Measurements from ENCODE around the gene PNPLA3. TPM values are rescaled to one million over a fixed set of nuclear protein-coding genes. Genes with fewer than 3 reads are reported as not detected.
A peak's percentile ranks its signal among the peaks of the same experiment; 100 is the strongest.
"Not testable (repeated sequence)": the region's sequence is repeated elsewhere in the genome, so short reads cannot be mapped to it uniquely, and the experiment has no call there.

Gene PNPLA3
- total RNA-seq, 8 experiments from 2014 or later = 1.1 to 16.9 (median 3.0) TPM

- Histone ChIP-seq H3K4me3 (no peak overlapping the region), H3K27ac (no peak overlapping the region), H3K4me1 (replicated peaks in 1 of 2) (peaks cover 3 to 4% of the 10 kb centered on the region in 2 donors)
- in situ Hi-C loops (cut with MboI; ENCODE audit: low pct_unique_long_range_greater_than_20kb in 2 of 9, low sequenced_read_pairs in 9 of 9, unreplicated experiment in 9 of 9) = no loop called here
- ATAC-seq (replicated peaks in 6 of 8) = no peak
- WGBS, 10 experiments = 81% methylated on average over 4 of the region's 5 CpGs; no CpG with 5 or more reads in 9 of the 10 experiments
Measured at GRCh38 chr22:43893266-43893665, 30.3 kb upstream of the PNPLA3 start.

- 68 to 100% (median 90%) methylated on average over 1 to 3 of the region's 5 CpGs; no CpG with 5 or more reads in 6 of the 10 experiments for WGBS, 10 experiments
- in situ Hi-C loops (cut with MboI; ENCODE audit: low pct_unique_long_range_greater_than_20kb in 2 of 9, low sequenced_read_pairs in 9 of 9, unreplicated experiment in 9 of 9) = no loop called here
- Histone ChIP-seq H3K4me1 (replicated peaks in 1 of 2) (peaks cover 4 to 7% of the 10 kb centered on the region in 2 donors), H3K27ac (no peak overlapping the region), H3K4me3 (no peak overlapping the region)
- no peak for ATAC-seq (replicated peaks in 6 of 8)
Measured at GRCh38 chr22:43894122-43894521, 29.5 kb upstream of the PNPLA3 start.

- Histone ChIP-seq H3K4me3 (no peak overlapping the region), H3K27ac (no peak overlapping the region), H3K4me1 (replicated peaks in 1 of 2) (peaks cover 4 to 7% of the 10 kb centered on the region in 2 donors)
- in situ Hi-C loops (cut with MboI; ENCODE audit: low pct_unique_long_range_greater_than_20kb in 2 of 9, low sequenced_read_pairs in 9 of 9, unreplicated experiment in 9 of 9) = no loop called here
- no peak for ATAC-seq (replicated peaks in 6 of 8)
- WGBS, 10 experiments = 60% methylated on average over 1 of the region's 11 CpGs; no CpG with 5 or more reads in 9 of the 10 experiments
Measured at GRCh38 chr22:43895986-43896645, 27.5 kb upstream of the PNPLA3 start.

GRCh38 chr22:43897751-43898261 is 25.8 kb upstream of the PNPLA3 start:
- H3K4me3 ChIP-seq = no peak overlapping the region
- peaks cover 4 to 7% of the 10 kb centered on the region in 2 donors for H3K4me1 ChIP-seq (replicated peaks in 1 of 2)
- H3K27ac ChIP-seq = no peak overlapping the region
- in situ Hi-C loops (cut with MboI; ENCODE audit: low pct_unique_long_range_greater_than_20kb in 2 of 9, low sequenced_read_pairs in 9 of 9, unreplicated experiment in 9 of 9) = no loop called here
- 28 to 100% (median 69%) methylated on average over 1 to 3 of the region's 12 CpGs; no CpG with 5 or more reads in 3 of the 10 experiments for WGBS, 10 experiments
- peak in 7 of 8 experiments; percentile 40 to 96 (median 86) for ATAC-seq (replicated peaks in 6 of 8)

GRCh38 chr22:43900206-43900605 is 23.4 kb upstream of the PNPLA3 start:
- Histone ChIP-seq H3K4me3 (no peak overlapping the region), H3K27ac (no peak overlapping the region), H3K4me1 (replicated peaks in 1 of 2) (peaks cover 4 to 7% of the 10 kb centered on the region in 2 donors)
- ATAC-seq (replicated peaks in 6 of 8) = no peak
- 18 to 83% (median 46%) methylated on average over 1 to 7 of the region's 7 CpGs; no CpG with 5 or more reads in 5 of the 10 experiments for WGBS, 10 experiments
- in situ Hi-C loops (cut with MboI; ENCODE audit: low pct_unique_long_range_greater_than_20kb in 2 of 9, low sequenced_read_pairs in 9 of 9, unreplicated experiment in 9 of 9) = no loop called here

GRCh38 chr22:43901976-43902643 is 21.5 kb upstream of the PNPLA3 start:
- in situ Hi-C loops (cut with MboI; ENCODE audit: low pct_unique_long_range_greater_than_20kb in 2 of 9, low sequenced_read_pairs in 9 of 9, unreplicated experiment in 9 of 9) = no loop called here
- Histone ChIP-seq H3K4me3 (no peak overlapping the region), H3K4me1 (replicated peaks in 1 of 2) (peaks cover 8 to 14% of the 10 kb centered on the region in 2 donors), H3K27ac (no peak overlapping the region)
- WGBS, 10 experiments = 0 to 61% (median 22%) methylated on average over 1 to 5 of the region's 5 CpGs; no CpG with 5 or more reads in 1 of the 10 experiments
- ATAC-seq (replicated peaks in 6 of 8) = peak in 1 of 8 experiments; percentile 91

GRCh38 chr22:43903033-43903432 is 20.6 kb upstream of the PNPLA3 start:
- H3K27ac ChIP-seq; H3K4me3 ChIP-seq; in situ Hi-C loops (cut with MboI; ENCODE audit: low pct_unique_long_range_greater_than_20kb in 2 of 9, low sequenced_read_pairs in 9 of 9, unreplicated experiment in 9 of 9): not testable (repeated sequence)
- peaks cover 7 to 11% of the 10 kb centered on the region in 2 donors for H3K4me1 ChIP-seq (replicated peaks in 1 of 2)
- WGBS, 10 experiments = 27 to 73% (median 67%) methylated on average over 1 to 6 of the region's 12 CpGs; no CpG with 5 or more reads in 5 of the 10 experiments
- ATAC-seq (replicated peaks in 6 of 8) = peak in 1 of 8 experiments; percentile 16

GRCh38 chr22:43904412-43904811 is 19.2 kb upstream of the PNPLA3 start:
- ATAC-seq (replicated peaks in 6 of 8); H3K4me1 ChIP-seq (replicated peaks in 1 of 2); H3K27ac ChIP-seq; H3K4me3 ChIP-seq; in situ Hi-C loops (cut with MboI; ENCODE audit: low pct_unique_long_range_greater_than_20kb in 2 of 9, low sequenced_read_pairs in 9 of 9, unreplicated experiment in 9 of 9): not testable (repeated sequence)
- no CpG with 5 or more reads among the region's 12 CpGs for WGBS, 10 experiments

- in situ Hi-C loops (cut with MboI; ENCODE audit: low pct_unique_long_range_greater_than_20kb in 2 of 9, low sequenced_read_pairs in 9 of 9, unreplicated experiment in 9 of 9) = no loop called here
- no peak overlapping the region for H3K27ac ChIP-seq
- WGBS, 10 experiments = 0 to 66% (median 20%) methylated on average over 1 to 6 of the region's 7 CpGs; no CpG with 5 or more reads in 3 of the 10 experiments
- ATAC-seq (replicated peaks in 6 of 8) = peak in 1 of 8 experiments; percentile 21
- H3K4me1 ChIP-seq (replicated peaks in 1 of 2) = peaks cover 4 to 6% of the 10 kb centered on the region in 2 donors
- no peak overlapping the region for H3K4me3 ChIP-seq
Measured at GRCh38 chr22:43905681-43906080, 17.9 kb upstream of the PNPLA3 start.

- no CpG with 5 or more reads among the region's 1 CpG for WGBS, 10 experiments
- peaks cover 6 to 7% of the 10 kb centered on the region in 2 donors for H3K4me1 ChIP-seq (replicated peaks in 1 of 2)
- no peak overlapping the region for H3K27ac ChIP-seq
- no peak overlapping the region for H3K4me3 ChIP-seq
- ATAC-seq (replicated peaks in 6 of 8) = no peak
- in situ Hi-C loops (cut with MboI; ENCODE audit: low pct_unique_long_range_greater_than_20kb in 2 of 9, low sequenced_read_pairs in 9 of 9, unreplicated experiment in 9 of 9) = no loop called here
Measured at GRCh38 chr22:43909708-43910107, 13.9 kb upstream of the PNPLA3 start.

- Histone ChIP-seq H3K27ac (no peak overlapping the region), H3K4me3 (no peak overlapping the region), H3K4me1 (replicated peaks in 1 of 2) (peaks cover 6 to 7% of the 10 kb centered on the region in 2 donors)
- in situ Hi-C loops (cut with MboI; ENCODE audit: low pct_unique_long_range_greater_than_20kb in 2 of 9, low sequenced_read_pairs in 9 of 9, unreplicated experiment in 9 of 9) = no loop called here
- ATAC-seq (replicated peaks in 6 of 8) = no peak
- WGBS, 10 experiments = 0 to 71% (median 0%) methylated on average over 1 to 4 of the region's 6 CpGs; no CpG with 5 or more reads in 7 of the 10 experiments
Measured at GRCh38 chr22:43910178-43910695, 13.4 kb upstream of the PNPLA3 start.

GRCh38 chr22:43911351-43911750 is 12.3 kb upstream of the PNPLA3 start:
- in situ Hi-C loops (cut with MboI; ENCODE audit: low pct_unique_long_range_greater_than_20kb in 2 of 9, low sequenced_read_pairs in 9 of 9, unreplicated experiment in 9 of 9) = no loop called here
- no peak overlapping the region for H3K4me3 ChIP-seq
- H3K4me1 ChIP-seq (replicated peaks in 1 of 2) = peaks cover 0 to 3% of the 10 kb centered on the region in 2 donors
- no peak for ATAC-seq (replicated peaks in 6 of 8)
- no peak overlapping the region for H3K27ac ChIP-seq
- WGBS, 10 experiments = 0 to 71% (median 20%) methylated on average over 1 to 3 of the region's 4 CpGs; no CpG with 5 or more reads in 5 of the 10 experiments

GRCh38 chr22:43917521-43917920 is 6.1 kb upstream of the PNPLA3 start:
- Histone ChIP-seq H3K27ac (no peak overlapping the region), H3K4me1 (replicated peaks in 1 of 2) (peaks cover 4 to 7% of the 10 kb centered on the region in 2 donors), H3K4me3 (no peak overlapping the region)
- 85 to 94% (median 90%) methylated on average over 2 to 4 of the region's 6 CpGs; no CpG with 5 or more reads in 6 of the 10 experiments for WGBS, 10 experiments
- in situ Hi-C loops (cut with MboI; ENCODE audit: low pct_unique_long_range_greater_than_20kb in 2 of 9, low sequenced_read_pairs in 9 of 9, unreplicated experiment in 9 of 9) = no loop called here
- no peak for ATAC-seq (replicated peaks in 6 of 8)
